HEK293 (cell line): ENCODE measurements around the gene GTPBP1.

Source experiments
- BCL11A ChIP-seq: fragments of 450-650 bp; formaldehyde crosslinking; IDR thresholded peaks from 2 replicates; pipeline ENCODE4 v1.5.1; 2016; ENCODE audit warnings: low read depth, missing biosample characterization, missing genetic modification characterization
- ELK4 ChIP-seq: IDR thresholded peaks from 2 replicates; pipeline ENCODE4 v1.6.1; 2011; ENCODE audit warnings: mild to moderate bottlenecking, low read depth, low read length, borderline replicate concordance
- HOXC10 ChIP-seq: sonication (generic); formaldehyde crosslinking; IDR thresholded peaks from 2 replicates; pipeline ENCODE4 v1.8.1; 2023; ENCODE audit warnings: mild to moderate bottlenecking, missing genetic modification reagents
- IKZF3 ChIP-seq: fragments of 450-650 bp; IDR thresholded peaks from 2 replicates; pipeline ENCODE4 v1.5.0; 2018; ENCODE audit warnings: missing biosample characterization, mild to moderate bottlenecking, missing genetic modification characterization, moderate library complexity
- KLF8 ChIP-seq: fragments of 450-650 bp; formaldehyde crosslinking; IDR thresholded peaks from 2 replicates; pipeline ENCODE4 v1.5.1; 2016; ENCODE audit warnings: missing biosample characterization, missing genetic modification characterization
- MZF1 ChIP-seq: fragments of 450-650 bp; formaldehyde crosslinking; IDR thresholded peaks from 2 replicates; pipeline ENCODE4 v1.5.1; 2017; ENCODE audit warnings: missing biosample characterization, missing genetic modification characterization, borderline replicate concordance
- ZBTB7A ChIP-seq: fragments of 450-650 bp; formaldehyde crosslinking; IDR thresholded peaks from 2 replicates; pipeline ENCODE4 v1.5.1; 2016; ENCODE audit warnings: low read depth, missing biosample characterization, missing genetic modification characterization
- ZFP3 ChIP-seq: fragments of 450-650 bp; formaldehyde crosslinking; IDR thresholded peaks from 2 replicates; pipeline ENCODE4 v1.5.1; 2016; ENCODE audit warnings: low read depth, missing biosample characterization, missing genetic modification characterization
- ZFP69B ChIP-seq: fragments of 450-650 bp; formaldehyde crosslinking; IDR thresholded peaks from 2 replicates; pipeline ENCODE4 v1.5.1; 2016; ENCODE audit warnings: missing biosample characterization, missing genetic modification characterization
- ZNF10 ChIP-seq: fragments of 450-650 bp; formaldehyde crosslinking; IDR thresholded peaks from 2 replicates; pipeline ENCODE4 v1.5.1; 2017; ENCODE audit warnings: missing biosample characterization, missing genetic modification characterization
- ZNF112 ChIP-seq: fragments of 450-650 bp; formaldehyde crosslinking; IDR thresholded peaks from 2 replicates; pipeline ENCODE4 v1.5.0; 2017; ENCODE audit warnings: missing biosample characterization, missing genetic modification characterization
- ZNF121 ChIP-seq: fragments of 450-650 bp; formaldehyde crosslinking; IDR thresholded peaks from 2 replicates; pipeline ENCODE4 v1.5.1; 2016; ENCODE audit warnings: missing biosample characterization, missing genetic modification characterization
- ZNF132 ChIP-seq: fragments of 450-650 bp; formaldehyde crosslinking; IDR thresholded peaks from 2 replicates; pipeline ENCODE4 v1.5.1; 2017; ENCODE audit warnings: missing biosample characterization, missing genetic modification characterization, borderline replicate concordance
- ZNF184 ChIP-seq: fragments of 450-650 bp; IDR thresholded peaks from 2 replicates; pipeline ENCODE4 v1.5.1; 2018; ENCODE audit warnings: missing biosample characterization, mild to moderate bottlenecking, missing genetic modification characterization
- ZNF211 ChIP-seq: fragments of 450-650 bp; formaldehyde crosslinking; IDR thresholded peaks from 2 replicates; pipeline ENCODE4 v1.5.1; 2016; ENCODE audit warnings: low read depth, missing biosample characterization, missing genetic modification characterization
- ZNF24 ChIP-seq: fragments of 450-650 bp; formaldehyde crosslinking; IDR thresholded peaks from 2 replicates; pipeline ENCODE4 v1.5.1; 2016; ENCODE audit warnings: missing biosample characterization, missing genetic modification characterization
- ZNF266 ChIP-seq: fragments of 450-650 bp; formaldehyde crosslinking; IDR thresholded peaks from 2 replicates; pipeline ENCODE4 v1.5.1; 2016; ENCODE audit warnings: missing biosample characterization, missing genetic modification characterization, low read depth
- ZNF324 ChIP-seq: fragments of 450-650 bp; formaldehyde crosslinking; IDR thresholded peaks from 2 replicates; pipeline ENCODE4 v1.5.1; 2016; ENCODE audit warnings: missing biosample characterization, missing genetic modification characterization
- ZNF473 ChIP-seq: fragments of 450-650 bp; formaldehyde crosslinking; IDR thresholded peaks from 2 replicates; pipeline ENCODE4 v1.5.1; 2017; ENCODE audit warnings: missing biosample characterization, missing genetic modification characterization
- ZNF596 ChIP-seq: fragments of 450-650 bp; IDR thresholded peaks from 2 replicates; pipeline ENCODE4 v1.5.0; 2018; ENCODE audit warnings: missing biosample characterization, mild to moderate bottlenecking, missing genetic modification characterization, moderate library complexity
- ZNF658 ChIP-seq: fragments of 450-650 bp; formaldehyde crosslinking; IDR thresholded peaks from 2 replicates; pipeline ENCODE4; 2016; ENCODE audit warnings: missing biosample characterization, missing genetic modification characterization
- ZNF747 ChIP-seq: fragments of 450-650 bp; formaldehyde crosslinking; IDR thresholded peaks from 2 replicates; pipeline ENCODE4 v1.5.1; 2016; ENCODE audit warnings: missing biosample characterization, missing genetic modification characterization
- ZSCAN5A ChIP-seq: fragments of 450-650 bp; formaldehyde crosslinking; IDR thresholded peaks from 2 replicates; pipeline ENCODE4 v1.5.1; 2016; ENCODE audit warnings: missing biosample characterization, missing genetic modification characterization
- TF ChIP-seq, protein P1 (sequence below): fragments of 450-650 bp; formaldehyde crosslinking; IDR thresholded peaks from 2 replicates; pipeline ENCODE4 v1.5.1; 2016; ENCODE audit warnings: missing biosample characterization, missing genetic modification characterization
- TF ChIP-seq, protein P2 (sequence below): fragments of 450-650 bp; formaldehyde crosslinking; IDR thresholded peaks from 2 replicates; pipeline ENCODE4 v1.5.1; 2016; ENCODE audit warnings: missing biosample characterization, missing genetic modification characterization
- TF ChIP-seq, protein P3 (sequence below): fragments of 450-650 bp; IDR thresholded peaks from 2 replicates; pipeline ENCODE4 v1.5.1; 2018; ENCODE audit warnings: missing biosample characterization, missing genetic modification characterization
- TF ChIP-seq, protein P4 (sequence below): fragments of 450-650 bp; formaldehyde crosslinking; IDR thresholded peaks from 2 replicates; pipeline ENCODE4 v1.5.1; 2017; ENCODE audit warnings: missing biosample characterization, missing genetic modification characterization

GTPBP1 gene

DNA sequence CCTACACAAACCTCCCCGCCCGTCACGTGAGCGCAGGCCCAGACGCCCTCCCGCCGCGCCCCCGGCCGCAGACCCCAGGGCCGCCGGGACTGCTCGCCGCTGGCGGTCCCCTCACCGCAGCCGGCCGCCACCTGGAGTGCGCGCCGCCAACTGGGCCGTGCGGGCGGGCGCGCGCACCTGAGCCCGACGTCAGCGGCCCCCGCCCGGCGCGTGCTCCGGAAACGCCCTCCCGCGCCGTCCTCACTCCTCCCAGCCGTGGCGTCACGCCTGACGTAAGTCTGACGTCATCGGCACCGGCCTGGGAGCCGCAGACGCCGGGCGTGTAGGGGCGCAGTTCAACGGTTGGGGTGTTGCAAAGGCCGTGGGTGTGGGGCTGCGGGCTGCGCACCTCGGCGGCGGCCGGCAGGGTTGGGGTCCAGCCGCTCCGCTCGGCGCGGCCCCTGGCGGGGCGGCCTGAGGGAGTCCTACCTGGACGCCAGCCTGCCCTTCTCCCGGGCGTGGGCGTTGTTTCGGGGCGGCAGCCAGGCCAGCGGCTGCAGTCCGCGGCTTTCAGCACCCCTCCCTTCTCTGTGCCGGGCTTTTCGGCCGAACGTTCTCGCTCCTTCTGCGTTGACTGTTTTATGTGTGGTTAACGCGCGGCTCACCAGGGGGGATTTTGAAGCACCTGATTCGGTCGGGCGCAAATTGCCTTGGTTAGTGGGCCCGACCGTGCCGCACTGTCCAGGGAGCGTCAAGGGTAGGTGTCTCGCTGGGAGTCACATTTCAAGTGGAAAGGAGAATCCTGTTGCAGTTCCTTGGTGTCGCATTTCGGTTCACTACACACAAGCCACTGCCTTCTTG lies 4.7 kb upstream of the GTPBP1 start, which contains the start of gene JOSD1 (continued):
- TF ChIP-seq, protein P1, sequence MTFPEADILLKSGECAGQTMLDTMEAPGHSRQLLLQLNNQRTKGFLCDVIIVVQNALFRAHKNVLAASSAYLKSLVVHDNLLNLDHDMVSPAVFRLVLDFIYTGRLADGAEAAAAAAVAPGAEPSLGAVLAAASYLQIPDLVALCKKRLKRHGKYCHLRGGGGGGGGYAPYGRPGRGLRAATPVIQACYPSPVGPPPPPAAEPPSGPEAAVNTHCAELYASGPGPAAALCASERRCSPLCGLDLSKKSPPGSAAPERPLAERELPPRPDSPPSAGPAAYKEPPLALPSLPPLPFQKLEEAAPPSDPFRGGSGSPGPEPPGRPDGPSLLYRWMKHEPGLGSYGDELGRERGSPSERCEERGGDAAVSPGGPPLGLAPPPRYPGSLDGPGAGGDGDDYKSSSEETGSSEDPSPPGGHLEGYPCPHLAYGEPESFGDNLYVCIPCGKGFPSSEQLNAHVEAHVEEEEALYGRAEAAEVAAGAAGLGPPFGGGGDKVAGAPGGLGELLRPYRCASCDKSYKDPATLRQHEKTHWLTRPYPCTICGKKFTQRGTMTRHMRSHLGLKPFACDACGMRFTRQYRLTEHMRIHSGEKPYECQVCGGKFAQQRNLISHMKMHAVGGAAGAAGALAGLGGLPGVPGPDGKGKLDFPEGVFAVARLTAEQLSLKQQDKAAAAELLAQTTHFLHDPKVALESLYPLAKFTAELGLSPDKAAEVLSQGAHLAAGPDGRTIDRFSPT = peak; percentile 71
- no peak for TF ChIP-seq ZNF112 (tag by site-specific recombination)
- TF ChIP-seq ZNF658 (tag by site-specific recombination) = no peak
- TF ChIP-seq ZNF121 = peak; percentile 69
- no peak for TF ChIP-seq ZNF132 (tag by site-specific recombination)
- TF ChIP-seq ZSCAN5A (tag by site-specific recombination) = peak; percentile 78; the same call in 1 of the 2 replicates
- no peak for TF ChIP-seq ZNF266 (tag by site-specific recombination)
- peak; percentile 98 for TF ChIP-seq KLF8 (tag by site-specific recombination)
- TF ChIP-seq, protein P2, sequence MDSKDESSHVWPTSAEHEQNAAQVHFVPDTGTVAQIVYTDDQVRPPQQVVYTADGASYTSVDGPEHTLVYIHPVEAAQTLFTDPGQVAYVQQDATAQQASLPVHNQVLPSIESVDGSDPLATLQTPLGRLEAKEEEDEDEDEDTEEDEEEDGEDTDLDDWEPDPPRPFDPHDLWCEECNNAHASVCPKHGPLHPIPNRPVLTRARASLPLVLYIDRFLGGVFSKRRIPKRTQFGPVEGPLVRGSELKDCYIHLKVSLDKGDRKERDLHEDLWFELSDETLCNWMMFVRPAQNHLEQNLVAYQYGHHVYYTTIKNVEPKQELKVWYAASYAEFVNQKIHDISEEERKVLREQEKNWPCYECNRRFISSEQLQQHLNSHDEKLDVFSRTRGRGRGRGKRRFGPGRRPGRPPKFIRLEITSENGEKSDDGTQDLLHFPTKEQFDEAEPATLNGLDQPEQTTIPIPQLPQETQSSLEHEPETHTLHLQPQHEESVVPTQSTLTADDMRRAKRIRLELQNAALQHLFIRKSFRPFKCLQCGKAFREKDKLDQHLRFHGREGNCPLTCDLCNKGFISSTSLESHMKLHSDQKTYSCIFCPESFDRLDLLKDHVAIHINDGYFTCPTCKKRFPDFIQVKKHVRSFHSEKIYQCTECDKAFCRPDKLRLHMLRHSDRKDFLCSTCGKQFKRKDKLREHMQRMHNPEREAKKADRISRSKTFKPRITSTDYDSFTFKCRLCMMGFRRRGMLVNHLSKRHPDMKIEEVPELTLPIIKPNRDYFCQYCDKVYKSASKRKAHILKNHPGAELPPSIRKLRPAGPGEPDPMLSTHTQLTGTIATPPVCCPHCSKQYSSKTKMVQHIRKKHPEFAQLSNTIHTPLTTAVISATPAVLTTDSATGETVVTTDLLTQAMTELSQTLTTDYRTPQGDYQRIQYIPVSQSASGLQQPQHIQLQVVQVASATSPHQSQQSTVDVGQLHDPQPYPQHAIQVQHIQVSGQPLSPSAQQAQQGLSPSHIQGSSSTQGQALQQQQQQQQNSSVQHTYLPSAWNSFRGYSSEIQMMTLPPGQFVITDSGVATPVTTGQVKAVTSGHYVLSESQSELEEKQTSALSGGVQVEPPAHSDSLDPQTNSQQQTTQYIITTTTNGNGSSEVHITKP (tag by site-specific recombination) = peak; percentile 72
- TF ChIP-seq BCL11A (tag by site-specific recombination) = peak; percentile 90
- TF ChIP-seq ZNF184 (tag by site-specific recombination) = no peak; the same call in 1 of the 2 replicates
- TF ChIP-seq ZNF324 (tag by site-specific recombination) = peak; percentile 91; the same call in 1 of the 2 replicates
- no peak for TF ChIP-seq HOXC10 (CRISPR knock-in tag)
- no peak for TF ChIP-seq ZNF211
- TF ChIP-seq IKZF3 (tag by site-specific recombination) = peak; percentile 79
- TF ChIP-seq ZNF596 (tag by site-specific recombination) = no peak
- TF ChIP-seq ZNF473 (tag by site-specific recombination) = no peak
- peak; percentile 94 for TF ChIP-seq ZFP69B (tag by site-specific recombination)
- TF ChIP-seq ZBTB7A (tag by site-specific recombination) = peak; percentile 79; the same call in 1 of the 2 replicates
- TF ChIP-seq, protein P3, sequence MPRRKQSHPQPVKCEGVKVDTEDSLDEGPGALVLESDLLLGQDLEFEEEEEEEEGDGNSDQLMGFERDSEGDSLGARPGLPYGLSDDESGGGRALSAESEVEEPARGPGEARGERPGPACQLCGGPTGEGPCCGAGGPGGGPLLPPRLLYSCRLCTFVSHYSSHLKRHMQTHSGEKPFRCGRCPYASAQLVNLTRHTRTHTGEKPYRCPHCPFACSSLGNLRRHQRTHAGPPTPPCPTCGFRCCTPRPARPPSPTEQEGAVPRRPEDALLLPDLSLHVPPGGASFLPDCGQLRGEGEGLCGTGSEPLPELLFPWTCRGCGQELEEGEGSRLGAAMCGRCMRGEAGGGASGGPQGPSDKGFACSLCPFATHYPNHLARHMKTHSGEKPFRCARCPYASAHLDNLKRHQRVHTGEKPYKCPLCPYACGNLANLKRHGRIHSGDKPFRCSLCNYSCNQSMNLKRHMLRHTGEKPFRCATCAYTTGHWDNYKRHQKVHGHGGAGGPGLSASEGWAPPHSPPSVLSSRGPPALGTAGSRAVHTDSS = no peak
- TF ChIP-seq, protein P4, sequence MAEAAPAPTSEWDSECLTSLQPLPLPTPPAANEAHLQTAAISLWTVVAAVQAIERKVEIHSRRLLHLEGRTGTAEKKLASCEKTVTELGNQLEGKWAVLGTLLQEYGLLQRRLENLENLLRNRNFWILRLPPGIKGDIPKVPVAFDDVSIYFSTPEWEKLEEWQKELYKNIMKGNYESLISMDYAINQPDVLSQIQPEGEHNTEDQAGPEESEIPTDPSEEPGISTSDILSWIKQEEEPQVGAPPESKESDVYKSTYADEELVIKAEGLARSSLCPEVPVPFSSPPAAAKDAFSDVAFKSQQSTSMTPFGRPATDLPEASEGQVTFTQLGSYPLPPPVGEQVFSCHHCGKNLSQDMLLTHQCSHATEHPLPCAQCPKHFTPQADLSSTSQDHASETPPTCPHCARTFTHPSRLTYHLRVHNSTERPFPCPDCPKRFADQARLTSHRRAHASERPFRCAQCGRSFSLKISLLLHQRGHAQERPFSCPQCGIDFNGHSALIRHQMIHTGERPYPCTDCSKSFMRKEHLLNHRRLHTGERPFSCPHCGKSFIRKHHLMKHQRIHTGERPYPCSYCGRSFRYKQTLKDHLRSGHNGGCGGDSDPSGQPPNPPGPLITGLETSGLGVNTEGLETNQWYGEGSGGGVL = peak; percentile 52
- TF ChIP-seq ZNF24 = peak; percentile 98
- TF ChIP-seq ZNF747 = no peak
- TF ChIP-seq ZNF10 = peak; percentile 66
- no peak for TF ChIP-seq ZFP3 (tag by site-specific recombination)
- TF ChIP-seq ELK4 = peak; percentile 70; the same call in 1 of the 2 replicates
- peak; percentile 98 for TF ChIP-seq MZF1
